GM21825 (cell line): ENCODE data around the gene PRRX2.

Experiments
- ATAC-seq: cut with Tn5 transposase; IDR thresholded peaks from one replicate; pipeline ENCODE4 v1.9.1; 2021; ENCODE audit warnings: mild to moderate bottlenecking, moderate library complexity; ENCODE audit not compliant: unreplicated experiment

PRRX2 gene

DNA sequence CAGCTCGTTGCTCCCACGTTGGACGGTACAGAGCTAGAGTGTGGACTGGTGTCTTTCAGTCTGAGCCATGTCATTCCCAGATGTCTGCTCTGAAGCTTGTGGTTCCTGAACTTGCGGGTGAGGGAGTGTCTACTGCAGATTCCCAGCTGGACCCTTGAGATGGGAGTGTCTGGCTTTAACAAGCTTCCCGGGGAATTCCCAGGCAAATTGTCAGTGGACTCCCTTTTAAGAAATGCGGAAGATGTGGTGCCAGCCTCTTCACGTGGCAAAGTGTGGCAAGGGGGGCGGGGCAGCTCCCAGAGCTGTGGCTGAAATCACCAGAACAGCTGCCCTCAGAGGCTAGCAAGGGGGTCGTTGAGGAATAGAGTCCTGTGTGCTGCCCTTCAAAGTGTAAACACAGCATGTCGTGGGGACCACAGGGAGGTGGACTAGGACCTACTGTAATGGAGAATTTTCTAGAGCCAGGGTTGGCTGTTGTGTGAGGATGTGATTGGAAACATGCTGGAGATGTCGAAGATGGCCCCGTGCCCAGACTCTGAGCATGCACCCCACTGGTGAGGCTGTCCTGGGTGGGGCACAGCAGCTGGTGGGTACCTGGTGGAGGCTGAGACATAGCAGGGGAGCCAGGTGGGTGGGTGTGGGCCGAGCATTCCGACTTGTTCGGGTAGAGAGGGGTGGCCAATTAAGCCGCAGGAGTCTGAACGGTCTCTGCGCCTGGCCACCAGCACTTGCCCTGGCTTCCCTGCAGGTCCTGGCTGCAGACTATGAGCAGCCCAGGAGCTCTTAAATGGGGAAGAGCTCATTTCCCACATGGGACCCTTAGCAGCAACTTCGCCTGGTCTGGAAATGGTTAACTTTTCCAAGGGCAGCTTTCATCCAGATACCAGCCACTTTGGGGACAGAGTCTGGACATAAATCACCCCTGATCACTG lies 37.4 kb downstream of the PRRX2 start:
- ATAC-seq = no peak

DNA sequence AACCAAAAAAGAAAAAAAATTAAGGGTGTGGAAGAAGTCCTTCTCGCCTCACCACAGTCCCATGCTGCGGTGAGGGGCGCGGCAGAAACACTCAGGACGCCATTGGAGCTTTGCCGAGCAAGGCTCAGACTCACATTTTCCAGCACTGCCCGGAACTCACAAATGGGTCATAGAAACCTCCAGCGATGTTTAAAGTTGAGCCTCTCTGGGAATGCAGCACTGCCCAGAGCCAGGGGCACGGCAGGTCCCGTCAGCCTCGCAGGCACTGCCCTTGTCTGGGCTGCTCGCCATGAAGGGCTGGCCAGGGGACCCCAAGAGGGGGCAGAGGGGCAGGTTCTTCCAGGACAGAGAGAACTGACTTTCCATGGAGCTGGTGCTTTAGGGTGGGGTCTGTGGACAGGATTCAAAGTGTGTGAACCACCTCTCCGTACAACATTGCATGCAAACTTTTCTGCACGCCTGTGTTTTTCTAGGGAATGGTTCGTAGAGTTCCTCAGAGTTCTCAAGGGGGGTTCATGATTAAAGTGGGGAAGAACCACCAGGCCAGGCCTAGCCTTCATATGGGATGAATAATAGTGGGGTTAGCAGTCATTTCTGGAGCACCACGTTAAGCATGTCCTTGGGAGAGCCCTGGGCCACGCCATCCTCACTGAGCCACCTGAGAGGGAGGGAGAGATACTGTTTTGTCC lies 38.4 kb downstream of the PRRX2 start:
- ATAC-seq = no peak

GRCh38 chr9:129704807-129705206 lies 39.4 kb downstream of the PRRX2 start:
- ATAC-seq = no peak

GRCh38 chr9:129708793-129709192 lies 43.3 kb downstream of the PRRX2 start:
- ATAC-seq = no peak

- ATAC-seq = no peak
Measured at GRCh38 chr9:129709438-129710168, 44.2 kb downstream of the PRRX2 start.

- no peak for ATAC-seq
Measured at GRCh38 chr9:129710169-129710453, 44.7 kb downstream of the PRRX2 start.

- no peak for ATAC-seq
Measured at GRCh38 chr9:129712634-129713401, 47.4 kb downstream of the PRRX2 start.

GRCh38 chr9:129713402-129713679 lies 47.9 kb downstream of the PRRX2 start:
- no peak for ATAC-seq

GRCh38 chr9:129714511-129715061 lies 49.1 kb downstream of the PRRX2 start:
- no peak for ATAC-seq

- no peak for ATAC-seq
Measured at GRCh38 chr9:129716091-129716490, 50.6 kb downstream of the PRRX2 start.

- no peak for ATAC-seq
Measured at GRCh38 chr9:129717991-129718390, 52.5 kb downstream of the PRRX2 start.

- no peak for ATAC-seq
Measured at GRCh38 chr9:129718647-129719046, 53.2 kb downstream of the PRRX2 start.

DNA sequence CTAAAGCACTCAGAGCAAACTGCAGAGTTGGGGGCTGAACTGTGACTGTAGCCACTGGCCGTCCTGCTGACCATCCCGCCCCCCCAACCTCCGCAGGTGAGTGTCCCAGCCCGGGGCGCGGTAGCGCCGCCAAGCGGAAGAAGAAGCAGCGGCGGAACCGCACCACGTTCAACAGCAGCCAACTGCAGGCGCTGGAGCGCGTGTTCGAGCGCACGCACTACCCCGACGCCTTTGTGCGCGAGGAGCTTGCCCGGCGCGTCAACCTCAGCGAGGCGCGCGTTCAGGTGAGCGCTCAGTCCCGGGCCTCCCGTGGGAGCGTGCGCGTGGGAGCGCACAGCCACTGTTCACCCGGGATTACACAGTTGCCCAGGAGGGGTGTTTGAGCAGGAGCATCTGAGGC lies 53.7 kb downstream of the PRRX2 start:
- ATAC-seq = no peak

- ATAC-seq = no peak
Measured at GRCh38 chr9:129720181-129720864, 54.9 kb downstream of the PRRX2 start.

DNA sequence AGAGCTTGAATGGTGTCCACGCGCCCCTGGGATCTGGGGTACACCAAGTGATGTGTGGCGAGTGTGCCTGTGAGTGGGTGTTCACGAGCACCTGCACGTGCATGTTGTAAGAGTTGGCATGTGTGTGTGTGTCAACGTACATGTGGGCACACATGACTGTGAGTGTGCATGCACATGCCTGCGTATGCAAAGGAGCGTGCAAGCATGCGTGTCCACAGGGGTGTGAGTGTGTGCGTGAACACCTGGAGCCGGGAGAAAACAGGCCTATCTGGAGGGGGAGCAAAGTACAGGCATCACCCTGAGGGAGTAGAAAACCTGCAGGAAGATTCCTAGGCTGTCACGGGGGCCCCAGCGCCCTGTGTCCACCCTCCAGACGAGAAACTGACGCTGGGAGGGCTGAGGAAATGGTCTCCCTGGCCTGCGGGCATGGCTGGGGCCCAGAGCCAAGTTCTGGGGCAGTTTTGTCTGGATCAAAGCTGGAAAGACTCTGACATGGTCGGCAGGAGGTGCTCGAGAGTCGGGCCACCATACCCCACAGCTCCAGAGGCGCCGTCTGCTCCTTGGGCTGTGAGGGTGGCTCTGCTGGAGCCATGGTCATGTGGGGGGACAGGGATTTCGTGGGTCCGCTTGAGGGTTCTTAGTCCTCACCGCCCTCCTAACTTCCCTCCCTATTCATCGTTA lies 55.6 kb downstream of the PRRX2 start:
- ATAC-seq = no peak

DNA sequence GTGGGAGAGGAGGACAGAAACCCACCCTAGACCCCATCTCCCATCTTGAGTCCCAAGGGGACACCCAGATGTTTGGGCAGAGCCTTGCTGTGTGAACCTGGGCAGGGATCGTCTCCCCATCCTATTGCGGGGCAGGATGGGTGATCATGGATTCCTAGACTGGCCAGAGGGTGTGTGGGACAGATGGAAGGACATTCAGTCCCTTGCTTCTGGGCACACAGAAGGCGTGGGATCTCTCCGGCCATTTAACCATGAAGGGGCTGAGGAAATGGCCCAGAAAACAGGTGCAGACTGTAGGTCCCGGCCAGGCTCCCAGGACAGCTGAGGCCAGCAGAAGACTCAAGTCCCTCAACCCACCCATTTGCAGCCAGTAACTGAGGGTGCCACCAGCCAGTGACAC lies 57.5 kb downstream of the PRRX2 start:
- ATAC-seq = no peak

DNA sequence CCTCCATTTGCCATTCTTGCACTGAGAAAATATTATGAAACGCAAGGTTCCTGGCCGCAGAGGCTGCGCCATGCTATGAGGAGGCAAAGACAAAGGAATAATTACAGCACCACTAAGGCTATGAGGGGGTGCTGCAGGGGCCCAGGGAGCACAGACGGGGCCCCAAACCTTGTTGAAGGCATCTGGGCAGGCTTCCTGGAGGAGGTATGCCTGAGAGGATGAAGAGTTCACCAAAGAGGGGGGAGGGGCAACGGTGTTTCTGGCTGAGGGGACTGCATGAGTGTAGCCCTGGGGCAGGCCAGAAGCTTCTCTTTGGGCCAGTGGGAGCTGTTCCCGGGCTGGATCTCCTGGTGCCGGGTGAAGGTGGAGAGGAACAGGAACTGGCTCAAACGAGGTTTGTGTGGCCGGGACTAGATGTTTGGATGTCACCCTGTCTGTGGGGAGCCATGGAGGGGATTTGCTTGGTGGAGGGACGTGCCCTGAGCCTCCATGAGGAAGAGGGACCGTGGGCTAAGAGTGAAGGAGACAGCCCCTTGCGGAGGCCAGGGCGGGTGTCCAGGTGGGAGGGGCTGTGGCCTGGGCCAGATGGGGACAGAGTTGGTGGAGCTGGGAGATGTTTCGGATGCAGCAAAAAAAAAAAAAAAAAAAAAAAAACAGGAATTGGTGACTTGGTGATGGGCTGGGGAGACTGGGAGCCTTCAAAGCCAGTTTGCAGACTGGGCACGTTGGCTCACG lies 59.2 kb downstream of the PRRX2 start:
- ATAC-seq = no peak

DNA sequence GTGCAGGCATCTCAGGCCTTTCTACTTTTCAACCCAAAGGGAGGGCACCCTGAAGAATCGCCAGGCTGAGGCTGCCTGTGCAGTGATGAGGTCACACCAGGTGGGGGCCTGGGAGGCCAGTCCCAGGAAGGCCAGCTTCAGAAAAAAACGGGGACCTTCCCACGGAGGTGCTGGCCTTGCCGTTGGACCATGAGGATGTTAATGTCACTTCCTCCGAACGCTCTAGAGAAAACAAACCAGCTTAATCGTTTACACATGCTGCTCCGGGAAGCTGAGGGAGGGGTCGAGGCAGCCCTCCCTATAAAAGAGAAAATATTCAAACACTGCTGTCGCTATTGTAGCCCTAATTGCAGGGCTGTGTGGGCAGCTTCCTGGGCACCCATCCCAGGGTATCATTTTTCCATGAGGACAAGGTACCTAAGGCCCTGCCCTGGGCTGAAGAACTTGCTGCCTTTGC lies 60.4 kb downstream of the PRRX2 start:
- ATAC-seq = no peak
